ENCODE measurements around the gene ZNF831.

The ZNF831 gene

DNA sequence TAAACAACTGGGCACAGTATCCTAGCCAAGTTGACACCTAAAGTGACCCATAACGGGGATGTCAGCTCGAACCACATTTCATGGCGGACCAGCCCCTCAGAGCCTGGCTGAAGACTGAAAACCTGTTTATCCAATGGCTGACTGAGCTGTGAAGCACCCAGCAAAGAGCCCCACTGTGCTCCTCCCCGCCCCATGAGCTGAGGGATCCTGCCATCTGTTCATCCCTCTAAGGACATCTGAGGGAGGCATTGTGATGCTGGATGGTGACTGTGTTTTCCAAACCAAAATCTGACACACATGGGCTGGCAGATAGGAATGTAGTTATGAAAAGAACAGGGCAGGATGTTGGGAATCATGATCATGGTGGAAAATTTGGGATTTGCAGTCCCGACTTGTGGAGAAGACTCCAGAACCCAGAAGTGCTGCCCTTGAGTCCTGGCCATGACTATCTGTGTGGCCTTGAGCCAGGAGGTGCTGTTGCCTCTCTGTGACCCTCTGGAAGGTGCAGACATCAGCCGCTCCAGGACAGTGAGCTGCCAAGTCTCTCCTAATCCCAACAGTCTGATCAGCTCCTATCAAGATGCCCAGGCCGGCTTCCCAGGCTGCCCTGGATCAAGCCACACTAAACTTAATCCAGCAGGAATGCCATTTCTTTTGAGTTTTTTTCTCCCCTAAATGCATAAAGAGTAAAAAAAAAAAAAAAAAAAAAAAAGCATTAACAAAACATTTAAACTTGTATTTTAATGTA lies 142.5 kb downstream of the ZNF831 start:
- DNase-seq (ENCODE audit: low spot score), result no peak

GRCh38 chr20:59307270-59307669 lies 143.6 kb downstream of the ZNF831 start:
- no peak for DNase-seq (ENCODE audit: low spot score)
